ENCODE data around the gene C20orf96. TPM values are rescaled to one million over a fixed set of nuclear protein-coding genes. Genes with fewer than 3 reads are reported as not detected.
A peak's percentile ranks its signal among the peaks of the same experiment; 100 is the strongest.

The C20orf96 gene
- total RNA-seq, 4 donors from 2014 or later = 4.1 to 9.5 (median 7.0) TPM

DNA sequence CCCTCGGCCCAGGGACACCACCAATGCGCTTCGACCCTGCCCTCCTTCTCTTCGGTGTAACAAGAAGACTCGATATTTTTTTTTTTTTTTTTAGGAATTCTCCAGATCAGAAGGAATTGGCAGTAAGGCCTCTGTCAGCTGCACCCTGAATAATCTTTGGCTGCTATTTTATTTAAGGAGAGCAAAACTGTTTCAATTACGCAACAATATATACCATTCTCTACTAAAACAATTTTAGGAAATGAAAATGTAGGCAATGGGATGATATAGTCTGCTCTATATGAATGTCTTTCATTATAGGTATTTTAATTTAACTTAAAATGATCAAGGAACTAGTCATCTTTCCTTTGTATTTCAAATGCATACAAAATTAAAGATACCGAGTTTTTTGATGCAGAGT, 20.1 kb upstream of the C20orf96 start:
- intact Hi-C loops (cut with DNase I) = no loop called here
- H3K27ac ChIP-seq = peak overlapping the region; percentile 75 to 85 (median 80)
- WGBS, 2 donors = 7 to 8% methylated on average over 7 of the region's 7 CpGs

DNA sequence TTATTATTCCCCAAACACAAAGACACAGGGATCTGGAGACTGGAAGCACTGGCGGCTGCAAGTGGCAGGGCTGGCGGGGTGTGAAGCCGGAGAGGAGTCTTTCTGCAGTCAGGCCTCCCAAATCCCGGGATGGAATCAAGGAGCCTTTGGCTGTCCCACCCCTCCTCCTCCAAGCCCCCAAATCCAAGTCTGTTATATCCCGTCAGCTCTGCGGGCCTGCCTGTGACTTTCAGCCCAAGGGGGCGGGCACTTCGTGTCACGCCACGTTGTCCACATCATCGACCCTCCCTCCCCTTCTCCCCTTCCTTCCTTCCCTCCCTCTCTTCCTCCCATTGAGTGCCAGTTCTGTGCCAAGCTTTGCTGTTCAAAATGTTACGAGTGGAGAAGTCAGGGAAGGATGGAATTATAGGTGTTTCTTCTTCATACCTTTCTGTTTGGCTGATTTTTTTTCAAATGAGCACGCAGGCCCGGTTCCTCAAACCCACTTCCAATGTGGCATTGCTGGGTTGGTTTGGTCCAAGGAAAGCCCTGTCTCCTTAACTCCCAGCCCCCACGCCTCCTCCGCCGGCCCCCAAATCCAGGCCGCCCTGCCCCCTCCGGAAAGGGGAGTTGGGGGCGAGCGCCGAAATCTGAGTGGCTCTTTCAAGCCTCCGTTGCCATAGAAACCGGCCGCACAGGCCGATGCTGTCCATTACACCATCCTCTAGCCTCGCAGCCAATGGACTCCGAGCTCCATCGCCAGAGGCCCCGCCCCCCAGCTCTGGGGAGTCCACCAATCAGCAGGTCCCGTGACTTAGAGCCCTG, 19.5 kb upstream of the C20orf96 start:
- Histone ChIP-seq H3K4me1 (peaks cover 0 to 8% of the 10 kb centered on the region in 2 donors), H3K4me3 (replicated peaks in 1 of 3) (peak overlapping the region in 1 of 3 donors; percentile 24), H3K36me3 (no peaks in the 10 kb centered on the region), H3K27ac (peak overlapping the region; percentile 71 to 89 (median 80)), H3K9me3 (no peaks in the 10 kb centered on the region), H3K27me3 (no peaks in the 10 kb centered on the region)
- TF ChIP-seq POLR2A (IDR thresholded peaks at IDR 0.05) (peak in 1 of 2 donors; percentile 78), CTCF (IDR thresholded peaks at IDR 0.05) (no peak)
- WGBS, 2 donors = 1 to 3% methylated on average over 30 to 31 of the region's 31 CpGs
- peak; percentile 99 to 100 for DNase-seq
- intact Hi-C loops (cut with DNase I) = no loop called here

More for the DNA sequence above, 20.1 kb upstream of the C20orf96 start:
- TF ChIP-seq POLR2A (IDR thresholded peaks at IDR 0.05) (no peak), CTCF (IDR thresholded peaks at IDR 0.05) (no peak)
- Histone ChIP-seq H3K4me1 (peaks cover 0 to 8% of the 10 kb centered on the region in 2 donors), H3K36me3 (no peaks in the 10 kb centered on the region), H3K4me3 (replicated peaks in 1 of 3) (no peak overlapping the region), H3K27me3 (no peaks in the 10 kb centered on the region), H3K9me3 (no peaks in the 10 kb centered on the region)
- DNase-seq = no peak

GRCh38 chr20:309306-309840, 18.8 kb upstream of the C20orf96 start:
- Histone ChIP-seq H3K9me3 (no peaks in the 10 kb centered on the region), H3K27ac (peak overlapping the region; percentile 71 to 89 (median 80)), H3K4me3 (replicated peaks in 1 of 3) (peak overlapping the region in 1 of 3 donors; percentile 24), H3K27me3 (no peaks in the 10 kb centered on the region), H3K4me1 (peaks cover 0 to 8% of the 10 kb centered on the region in 2 donors), H3K36me3 (no peaks in the 10 kb centered on the region)
- TF ChIP-seq CTCF (IDR thresholded peaks at IDR 0.05) = no peak
- TF ChIP-seq POLR2A (IDR thresholded peaks at IDR 0.05) = no peak
- WGBS, 2 donors = 4% methylated on average over 6 of the region's 6 CpGs
- DNase-seq = no peak
- intact Hi-C loops (cut with DNase I) = no loop called here

DNA sequence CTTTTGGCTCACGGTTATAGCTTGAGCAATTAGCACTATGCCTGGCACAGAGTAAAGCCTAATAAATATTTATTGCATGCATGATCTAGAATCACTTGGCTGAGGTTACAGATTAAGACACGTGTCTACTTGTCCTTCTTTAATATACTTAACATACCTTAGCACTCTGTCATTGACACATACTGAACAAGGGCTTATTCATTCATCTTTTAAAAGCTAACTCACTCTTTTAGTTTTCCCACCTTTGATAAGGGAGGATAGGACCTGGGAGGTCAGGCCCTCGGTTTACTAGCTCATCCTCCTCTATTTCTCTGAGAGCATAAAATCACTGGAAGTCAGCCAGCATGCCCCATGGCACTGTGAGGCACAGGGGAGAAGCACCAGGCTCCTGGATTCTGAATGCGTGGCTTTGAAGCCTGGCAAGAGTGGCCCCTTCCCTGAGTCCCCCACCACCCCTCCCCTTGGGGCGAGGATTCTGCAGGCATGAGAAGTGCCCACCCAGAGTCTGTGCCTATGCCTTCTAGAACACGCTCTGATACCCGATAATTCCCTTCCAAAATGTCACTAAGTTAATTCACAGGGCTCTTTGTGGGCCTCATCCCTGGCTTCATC, 18.0 kb upstream of the C20orf96 start:
- Histone ChIP-seq H3K36me3 (no peaks in the 10 kb centered on the region), H3K27ac (peak overlapping the region in 1 of 3 donors; percentile 89)
- WGBS, 2 donors = 69 to 87% methylated on average over 6 to 7 of the region's 7 CpGs

More for the DNA sequence above, 18.0 kb upstream of the C20orf96 start:
- peaks cover 0 to 8% of the 10 kb centered on the region in 2 donors for H3K4me1 ChIP-seq
- TF ChIP-seq CTCF (IDR thresholded peaks at IDR 0.05) (no peak), POLR2A (IDR thresholded peaks at IDR 0.05) (no peak)
- H3K9me3 ChIP-seq = no peaks in the 10 kb centered on the region
- no peaks in the 10 kb centered on the region for H3K27me3 ChIP-seq
- DNase-seq = no peak
- intact Hi-C loops (cut with DNase I) = no loop called here
- H3K4me3 ChIP-seq (replicated peaks in 1 of 3) = no peak overlapping the region

All from thyroid gland (tissue), 4 donors.